Fibroblast of gingiva (primary cell): ENCODE results near the gene RPP25.
A peak's percentile ranks its signal among the peaks of the same experiment; 100 is the strongest.

Experiments
- DNase-seq: peaks from one replicate; pipeline ENCODE4 v3.0.0-alpha.2; 2011; ENCODE audit warnings: low read depth

The RPP25 gene, protein sequence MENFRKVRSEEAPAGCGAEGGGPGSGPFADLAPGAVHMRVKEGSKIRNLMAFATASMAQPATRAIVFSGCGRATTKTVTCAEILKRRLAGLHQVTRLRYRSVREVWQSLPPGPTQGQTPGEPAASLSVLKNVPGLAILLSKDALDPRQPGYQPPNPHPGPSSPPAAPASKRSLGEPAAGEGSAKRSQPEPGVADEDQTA

GRCh38 chr15:74956648-74957475 is at the start of gene RPP25:
Gene RPP25 (minus strand): TSS chr15:74956772. CDS start chr15:74956583, 189 bp downstream.
- DNase-seq: peak; percentile 88

- DNase-seq: no peak
These were observed 45.8 kb upstream of the RPP25 start for GRCh38 chr15:75002398-75002797.

- DNase-seq: no peak
These were observed 44.7 kb upstream of the RPP25 start for GRCh38 chr15:75001310-75001709.

- no peak for DNase-seq
These were observed 41.0 kb upstream of the RPP25 start for GRCh38 chr15:74997543-74997942.

DNA sequence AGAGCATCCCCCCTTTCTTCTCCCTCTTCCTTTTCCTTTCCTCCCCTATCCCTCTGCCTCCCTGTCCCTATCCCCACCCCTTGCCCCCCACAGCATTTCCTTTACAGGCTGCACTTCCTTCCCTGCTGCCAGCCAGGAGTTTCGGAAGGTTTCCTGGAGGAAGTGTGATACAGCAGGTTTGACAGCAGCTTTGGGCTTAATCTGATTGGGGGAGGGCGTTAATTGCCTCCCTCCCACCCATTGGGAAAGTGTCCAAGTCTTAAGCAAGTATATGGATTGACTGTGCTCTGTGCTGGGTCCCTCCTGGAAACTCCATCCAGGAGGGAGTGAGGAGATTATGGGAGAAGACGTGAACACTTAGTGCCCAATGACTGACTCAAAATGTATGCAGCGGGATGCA is 40.6 kb upstream of the RPP25 start:
- no peak for DNase-seq

- DNase-seq: no peak
These were observed 39.5 kb upstream of the RPP25 start for GRCh38 chr15:74995779-74996765.

- DNase-seq: peak; percentile 91
These were observed 38.7 kb upstream of the RPP25 start, which contains the start of gene SCAMP5 for GRCh38 chr15:74995182-74995778. Gene SCAMP5 (plus strand): TSS chr15:74995563. CDS start chr15:75011840, 16,277 bp downstream.

GRCh38 chr15:74994685-74995084 is 38.1 kb upstream of the RPP25 start:
- no peak for DNase-seq

GRCh38 chr15:74994236-74994635 is 37.7 kb upstream of the RPP25 start:
- DNase-seq: no peak

DNA sequence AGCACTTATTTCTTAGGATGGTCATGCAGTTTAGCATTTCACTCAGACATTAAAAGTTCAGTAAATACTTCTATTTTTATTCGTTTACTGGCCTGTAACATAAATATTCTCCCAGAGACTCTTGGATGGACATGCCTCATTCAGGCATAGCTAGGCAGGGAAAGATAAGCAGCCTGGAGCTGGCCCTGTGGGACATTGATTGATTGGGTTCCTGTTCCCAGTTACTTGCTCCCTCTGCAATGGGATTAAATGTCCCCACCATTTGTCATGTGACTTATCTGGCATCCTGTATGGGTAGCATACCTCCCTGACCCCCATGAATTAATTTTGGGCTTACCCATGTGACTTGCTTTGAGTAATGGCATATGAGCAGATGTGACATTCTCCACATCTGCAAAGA is 36.0 kb upstream of the RPP25 start:
- no peak for DNase-seq

GRCh38 chr15:74989527-74989926 is 33.0 kb upstream of the RPP25 start:
- DNase-seq: no peak

GRCh38 chr15:74988007-74988800 is 31.6 kb upstream of the RPP25 start:
- DNase-seq: no peak

DNA sequence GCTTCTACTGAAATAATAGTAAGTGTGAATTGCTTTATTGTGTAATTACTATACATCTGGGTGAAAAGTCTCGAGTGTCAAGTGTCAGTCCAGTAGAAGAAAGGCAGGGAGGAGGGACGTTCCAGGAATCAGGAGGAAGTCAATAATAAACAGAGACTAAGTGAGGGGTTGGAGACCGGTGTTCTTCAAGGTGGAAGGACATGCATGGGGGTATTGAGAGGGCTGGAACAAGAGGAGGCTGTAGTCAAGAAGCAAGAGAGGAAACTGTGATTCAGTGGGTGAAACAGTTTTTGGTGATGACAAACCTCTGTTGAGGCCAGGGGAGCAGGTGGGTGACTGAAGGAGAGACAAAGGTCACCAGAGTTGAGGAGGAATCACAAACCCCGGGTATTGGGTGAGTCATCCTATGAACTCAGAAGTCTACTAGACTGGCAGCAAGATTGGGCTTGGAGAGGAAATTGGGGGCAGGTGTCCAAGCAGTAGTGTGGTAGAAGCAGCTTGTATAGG is 27.2 kb upstream of the RPP25 start:
- no peak for DNase-seq

GRCh38 chr15:74982183-74982582 is 25.6 kb upstream of the RPP25 start:
- DNase-seq: no peak

DNA sequence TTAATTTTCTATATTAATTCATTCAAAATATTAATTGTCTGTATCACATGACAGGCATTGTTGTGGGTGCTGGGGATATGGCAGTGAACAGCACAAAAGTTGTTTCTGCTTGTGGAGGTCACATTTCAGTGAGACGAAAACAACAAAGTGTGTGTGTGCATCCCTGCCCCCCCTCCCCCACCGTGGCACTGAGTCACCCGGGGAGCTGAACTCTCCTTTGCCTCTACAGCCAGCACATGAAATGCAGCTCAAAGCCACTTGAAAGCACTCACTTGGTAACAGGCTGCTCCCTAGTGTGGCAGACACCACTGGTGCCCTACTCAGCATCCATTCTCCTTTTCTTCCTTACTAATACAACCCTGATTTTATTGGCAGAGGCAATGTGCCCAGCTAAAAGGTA is 21.9 kb upstream of the RPP25 start:
- no peak for DNase-seq

DNA sequence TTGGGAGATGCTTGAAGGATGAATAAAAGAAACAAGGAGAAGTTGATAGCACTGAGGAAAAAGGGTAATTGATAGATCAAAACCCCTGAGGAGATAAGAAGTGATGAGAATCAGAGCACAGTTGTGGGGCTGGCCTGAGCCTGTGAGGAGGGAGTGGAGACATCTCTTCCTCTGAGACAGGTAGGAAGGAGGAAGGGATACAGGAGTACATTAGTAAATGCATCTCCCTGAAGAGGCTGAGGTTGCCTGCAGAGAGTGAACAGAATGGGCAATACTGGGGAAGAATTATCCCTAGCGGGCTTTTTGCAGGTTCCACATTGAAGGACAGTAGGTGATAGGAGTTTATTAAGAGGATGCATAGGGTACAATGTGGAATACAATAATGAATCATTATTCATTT is 21.5 kb upstream of the RPP25 start:
- no peak for DNase-seq

- DNase-seq: no peak
These were observed 21.0 kb upstream of the RPP25 start for GRCh38 chr15:74977599-74977998.

- DNase-seq: no peak
These were observed 19.6 kb upstream of the RPP25 start for GRCh38 chr15:74976159-74976558.

DNA sequence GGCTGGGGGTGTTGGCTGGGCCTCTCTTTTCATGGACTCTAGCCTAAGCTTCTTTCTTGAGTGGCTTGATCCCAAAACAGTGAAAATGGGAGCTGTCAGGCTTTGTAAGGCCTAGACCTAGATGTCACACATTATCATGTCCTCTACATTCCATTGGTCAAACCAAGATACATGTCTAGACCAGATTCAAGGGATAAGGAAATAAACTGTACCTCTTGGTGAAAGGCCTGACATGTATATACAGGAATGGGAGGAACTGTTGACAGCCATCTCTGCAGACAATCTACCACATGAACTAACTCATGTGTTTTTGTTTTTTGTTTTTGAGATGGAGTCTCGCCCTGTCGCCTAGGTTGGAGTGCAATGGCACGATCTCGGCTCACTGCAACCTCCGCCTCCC is 11.1 kb upstream of the RPP25 start:
- no peak for DNase-seq

GRCh38 chr15:74964794-74965193 is 8.2 kb upstream of the RPP25 start:
- no peak for DNase-seq

DNA sequence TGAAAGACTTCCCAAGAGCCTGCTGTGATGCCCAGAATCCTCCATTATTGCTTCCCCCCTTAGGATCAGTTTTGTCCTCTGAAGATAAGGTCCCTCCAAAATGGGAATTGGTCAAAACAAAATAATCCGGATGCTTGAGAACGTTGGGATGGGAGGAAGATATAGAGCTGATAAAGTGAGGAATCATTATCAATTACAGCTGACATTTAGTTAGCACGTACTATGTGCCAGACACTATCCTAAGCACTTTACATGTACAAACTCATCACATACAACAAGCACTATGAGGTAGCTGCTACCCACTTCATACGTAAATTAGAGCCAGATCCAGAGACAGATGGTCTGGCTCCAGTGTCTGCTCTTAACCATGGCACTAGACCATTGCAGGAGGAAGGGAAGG is 6.6 kb upstream of the RPP25 start:
- no peak for DNase-seq
